SK-N-MC (cell line): ENCODE measurements around the gene GRIK2.

ENCODE experiments used
- EZH2 ChIP-seq: fragments of 200-600 bp; sonication (generic); IDR thresholded peaks from one replicate; pipeline ENCODE4 v1.6.1; 2017; ENCODE audit warnings: antibody characterized with exemption
- FOXP2 ChIP-seq: optimal IDR thresholded peaks from 2 replicates; pipeline ENCODE3; 2011; ENCODE audit warnings: mild to moderate bottlenecking, moderate library complexity; ENCODE audit not compliant: insufficient read depth; ENCODE audit errors: extremely low read length, control extremely low read depth
- POLR2AphosphoS5 ChIP-seq: IDR thresholded peaks from 2 replicates; pipeline ENCODE4 v1.6.1; 2012; ENCODE audit warnings: mild to moderate bottlenecking, low read depth, low read length, borderline replicate concordance

DNA sequence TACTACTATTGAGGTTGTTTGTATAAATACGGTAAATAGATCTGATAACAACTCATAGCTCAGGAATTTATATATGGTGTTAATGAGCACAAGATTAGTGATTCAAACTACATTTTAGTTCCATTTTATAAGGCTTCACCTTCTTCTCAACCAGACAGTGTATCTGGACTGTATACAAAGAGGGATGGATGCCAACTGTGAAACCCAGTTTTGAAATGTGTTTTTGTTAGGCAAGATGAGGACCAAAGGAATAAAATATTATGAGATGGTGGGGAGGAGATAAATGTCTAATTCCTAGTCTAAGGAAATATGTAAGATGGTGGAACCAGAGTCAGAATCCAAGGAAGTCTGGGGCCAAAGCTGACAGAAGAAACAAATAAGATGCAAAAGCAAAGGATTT is 329.0 kb downstream of the GRIK2 start:
- TF ChIP-seq EZH2 (no peak), POLR2AphosphoS5 (no peak), FOXP2 (no peak)
